Activated T-helper 1 cell treated with anti-CD3 and anti-CD28 coated beads, Interleukin-12 subunit alpha, Interleukin-12 subunit beta, Interleukin-2, Interleukin-4 antibody, amounts not matched to agents 30 ng/mL and 10 ng/mL and 1 ng/mL, durations not matched to agents 14 hours and 24 hours and 36 hours (primary cell): ENCODE results near the gene SYT17. TPM values are rescaled to one million over a fixed set of nuclear protein-coding genes. Genes with fewer than 3 reads are reported as not detected.

Experiments
- DNase-seq: peaks from one replicate; pipeline ENCODE4 v3.0.0; 2021; ENCODE audit warnings: low spot score
- H3K27ac Mint-ChIP-seq: one replicate; pipeline ENCODE4 v1.8.0; 2021; ENCODE audit warnings: mild to moderate bottlenecking, mixed read lengths
- H3K27me3 Mint-ChIP-seq: one replicate; pipeline ENCODE4 v1.8.0; 2022; ENCODE audit warnings: mild to moderate bottlenecking, moderate library complexity, mixed read lengths; ENCODE audit not compliant: insufficient read depth
- H3K36me3 Mint-ChIP-seq: one replicate; pipeline ENCODE4 v1.8.0; 2021; ENCODE audit warnings: low read depth, mixed read lengths
- H3K4me1 Mint-ChIP-seq: one replicate; pipeline ENCODE4 v1.8.0; 2021; ENCODE audit warnings: low read depth, mixed read lengths
- H3K4me3 Mint-ChIP-seq: one replicate; pipeline ENCODE4 v1.8.0; 2021; ENCODE audit warnings: mild to moderate bottlenecking, moderate library complexity, mixed read lengths
- H3K9me3 Mint-ChIP-seq: one replicate; pipeline ENCODE4 v1.8.0; 2021; ENCODE audit warnings: mixed read lengths
- intact Hi-C: fragments of 100-400 bp; cut with micrococcal nuclease; formaldehyde crosslinking; loops from one replicate; pipeline ENCODE4 v1.15.1; 2024
- total RNA-seq: library from RNA; stranded (reverse); gene quantifications from 2 replicates; pipeline ENCODE4 v1.2.3, GENCODE V29; 2022

SYT17 gene
- total RNA-seq, 1 donor from 2014 or later, result 0.54 TPM

DNA sequence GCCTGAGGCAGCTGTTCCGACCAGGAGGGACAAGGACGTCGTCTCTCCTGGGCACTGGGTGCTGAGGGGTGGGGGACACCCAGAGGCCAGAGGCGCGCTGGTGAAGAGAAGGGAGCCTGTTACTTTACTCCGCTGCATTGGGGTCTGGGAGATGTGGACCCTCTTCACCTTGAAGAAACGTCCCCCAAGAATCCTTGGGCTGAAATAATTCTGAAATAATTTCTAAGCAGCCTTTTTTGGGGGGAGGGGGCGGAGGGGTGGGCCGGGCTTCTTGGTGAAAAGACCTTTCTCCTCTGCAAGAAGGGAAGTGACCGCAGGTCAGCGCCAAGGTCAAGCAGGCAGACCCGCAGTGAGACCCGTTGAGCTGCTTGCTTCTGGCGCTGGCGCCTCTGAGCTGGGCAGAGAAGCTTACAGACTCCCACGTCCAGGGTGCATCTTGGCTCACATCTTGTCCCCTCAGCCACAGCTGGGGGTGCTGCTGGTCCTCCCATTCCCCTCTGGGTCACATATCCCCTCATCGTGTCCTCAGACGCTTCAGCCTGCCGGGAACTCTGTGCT lies 1.1 kb downstream of the SYT17 start:
- no peak overlapping the region for H3K27ac Mint-ChIP-seq
- DNase-seq, result no peak
- no peaks in the 10 kb centered on the region for H3K9me3 Mint-ChIP-seq
- H3K27me3 Mint-ChIP-seq, result peaks cover 33% of the 10 kb centered on the region
- intact Hi-C loops, result loop anchor here (5.0 kb wide), 3 partner anchors 37 to 353 kb away; partner anchors contain the start of genes CCP110 and GDE1
- no peaks in the 10 kb centered on the region for H3K36me3 Mint-ChIP-seq
- no peaks in the 10 kb centered on the region for H3K4me1 Mint-ChIP-seq
- peak overlapping the region; percentile 13 for H3K4me3 Mint-ChIP-seq

DNA sequence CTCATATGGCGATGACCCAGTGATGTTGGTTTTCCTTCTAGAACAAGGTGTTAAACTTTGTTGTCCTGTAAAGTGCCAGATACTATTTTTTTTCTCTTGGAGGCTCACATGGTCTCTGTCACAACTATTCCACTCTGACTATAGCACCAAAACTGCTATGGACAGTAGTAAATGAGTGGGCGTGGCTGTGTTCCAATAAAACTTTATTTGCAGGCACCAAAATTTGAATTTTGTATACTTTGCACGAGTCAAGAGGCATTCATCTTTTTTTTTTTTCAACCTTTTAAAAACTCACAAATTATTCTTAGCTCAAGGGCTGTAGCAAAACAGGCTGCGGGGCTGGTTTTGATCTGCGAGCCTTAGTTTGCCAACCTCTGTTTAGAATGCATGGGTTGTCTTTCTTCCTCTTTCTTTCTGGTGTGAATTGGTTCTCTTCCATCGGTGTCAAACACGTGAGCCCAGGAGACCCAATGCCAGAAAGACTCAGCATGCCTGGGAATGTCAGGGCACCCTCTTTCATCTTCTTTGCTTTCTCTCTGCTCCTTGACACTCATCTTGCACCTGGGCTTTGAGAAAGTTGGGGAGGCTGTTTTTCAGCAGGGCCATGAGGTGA lies 2.1 kb downstream of the SYT17 start:
- H3K4me3 Mint-ChIP-seq, result no peak overlapping the region
- no peak overlapping the region for H3K27ac Mint-ChIP-seq
- no peaks in the 10 kb centered on the region for H3K9me3 Mint-ChIP-seq
- H3K4me1 Mint-ChIP-seq, result no peaks in the 10 kb centered on the region
- H3K36me3 Mint-ChIP-seq, result no peaks in the 10 kb centered on the region
- DNase-seq, result no peak
- intact Hi-C loops, result no loop called here
- H3K27me3 Mint-ChIP-seq, result peaks cover 23% of the 10 kb centered on the region

DNA sequence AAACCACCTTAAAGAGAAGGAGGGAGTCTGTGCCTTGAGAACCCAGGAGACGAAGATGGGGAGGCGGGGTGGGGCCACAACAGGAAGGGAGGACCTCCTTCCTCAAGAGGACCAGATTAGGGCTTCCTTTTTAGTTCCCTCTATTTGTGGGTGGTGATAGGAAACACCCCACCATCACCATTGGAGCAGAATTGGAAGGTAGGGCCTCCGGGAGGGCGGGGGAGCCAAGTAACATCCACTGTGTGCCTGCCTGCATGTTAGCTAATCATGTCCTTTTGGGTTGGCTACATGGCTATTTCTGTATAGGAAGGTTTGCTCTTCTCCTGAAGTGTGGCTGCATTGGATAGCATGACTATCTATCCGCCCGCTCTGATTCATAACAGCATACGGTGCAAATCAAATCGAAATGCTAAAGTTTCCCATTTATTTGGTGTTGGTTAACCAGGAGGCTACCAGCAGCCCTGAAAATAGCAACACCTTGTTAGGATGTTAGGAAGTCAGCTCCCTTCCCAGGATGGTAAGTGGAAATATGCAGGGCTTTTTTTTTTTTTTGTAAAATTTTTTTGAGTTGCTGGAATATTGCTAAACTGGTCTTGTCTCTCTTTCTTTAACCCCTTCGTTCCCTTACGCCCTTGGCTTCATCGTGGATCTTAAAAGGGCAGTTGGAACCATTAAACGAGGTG lies 4.2 kb downstream of the SYT17 start:
- no peak overlapping the region for H3K4me3 Mint-ChIP-seq
- peaks cover 22% of the 10 kb centered on the region for H3K27me3 Mint-ChIP-seq
- H3K27ac Mint-ChIP-seq, result no peak overlapping the region
- no peak for DNase-seq
- no peaks in the 10 kb centered on the region for H3K9me3 Mint-ChIP-seq
- no peaks in the 10 kb centered on the region for H3K36me3 Mint-ChIP-seq
- no peaks in the 10 kb centered on the region for H3K4me1 Mint-ChIP-seq
- intact Hi-C loops, result no loop called here

DNA sequence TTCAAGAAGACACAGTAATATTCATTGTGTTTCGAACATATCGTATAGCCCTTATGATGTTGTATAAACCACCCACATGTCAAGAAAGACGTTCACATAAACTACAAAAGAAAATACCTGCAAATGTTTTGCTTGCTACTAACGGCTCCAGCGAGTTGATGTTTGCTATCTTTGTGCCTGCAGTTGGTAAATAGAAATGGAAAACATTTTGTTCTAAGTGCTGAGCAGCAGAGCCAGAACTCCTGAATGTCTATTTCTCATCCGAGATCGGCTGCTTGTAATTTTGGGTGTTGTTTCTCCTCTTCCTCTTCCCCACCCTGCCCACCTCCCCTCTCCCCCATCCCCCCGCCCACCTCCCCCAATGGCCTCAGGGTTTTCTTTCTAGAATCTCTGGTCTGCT lies 5.0 kb downstream of the SYT17 start:
- no peaks in the 10 kb centered on the region for H3K4me1 Mint-ChIP-seq
- DNase-seq, result no peak
- intact Hi-C loops, result no loop called here
- H3K27ac Mint-ChIP-seq, result no peak overlapping the region
- no peaks in the 10 kb centered on the region for H3K36me3 Mint-ChIP-seq
- H3K9me3 Mint-ChIP-seq, result no peaks in the 10 kb centered on the region
- H3K4me3 Mint-ChIP-seq, result no peak overlapping the region
- peaks cover 22% of the 10 kb centered on the region for H3K27me3 Mint-ChIP-seq

DNA sequence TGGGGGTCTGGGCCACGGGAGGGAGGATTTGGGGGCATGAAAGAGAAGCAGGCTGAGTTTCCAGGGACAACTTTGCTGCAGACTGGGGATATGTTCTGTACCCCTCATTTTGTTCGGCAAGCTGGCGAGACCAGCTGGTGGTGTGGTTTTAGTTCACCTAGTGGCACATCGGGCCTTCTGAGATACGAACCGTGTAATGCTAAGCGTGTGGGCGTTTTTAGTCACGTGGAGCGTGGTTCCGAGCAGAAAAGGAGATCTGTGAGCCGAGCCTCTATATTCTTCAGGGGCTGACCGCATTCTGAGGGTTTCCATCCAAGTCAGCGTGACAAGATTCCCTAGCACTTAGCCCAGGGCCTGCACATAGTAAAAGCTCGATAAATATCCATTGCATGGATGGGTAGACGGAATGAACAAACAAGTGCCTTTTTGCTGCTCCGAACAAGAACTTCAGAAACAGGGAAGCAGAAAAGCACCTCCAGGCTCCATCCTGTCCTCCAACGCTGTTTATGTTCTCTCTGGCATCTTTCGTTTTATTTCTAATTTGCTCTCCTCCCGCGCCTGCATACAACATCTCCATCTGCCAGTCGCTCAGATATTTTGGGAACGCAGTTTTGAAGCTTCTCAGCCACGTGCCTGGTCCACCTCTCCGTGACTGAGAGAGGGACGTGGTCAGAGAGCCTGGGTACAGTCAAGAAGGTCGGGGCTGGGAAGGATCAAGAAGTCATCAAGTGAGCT lies 5.8 kb downstream of the SYT17 start:
- no peaks in the 10 kb centered on the region for H3K4me1 Mint-ChIP-seq
- H3K27me3 Mint-ChIP-seq, result peaks cover 22% of the 10 kb centered on the region
- H3K9me3 Mint-ChIP-seq, result no peaks in the 10 kb centered on the region
- no peak for DNase-seq
- H3K4me3 Mint-ChIP-seq, result no peak overlapping the region
- no peaks in the 10 kb centered on the region for H3K36me3 Mint-ChIP-seq
- intact Hi-C loops, result no loop called here
- no peak overlapping the region for H3K27ac Mint-ChIP-seq

DNA sequence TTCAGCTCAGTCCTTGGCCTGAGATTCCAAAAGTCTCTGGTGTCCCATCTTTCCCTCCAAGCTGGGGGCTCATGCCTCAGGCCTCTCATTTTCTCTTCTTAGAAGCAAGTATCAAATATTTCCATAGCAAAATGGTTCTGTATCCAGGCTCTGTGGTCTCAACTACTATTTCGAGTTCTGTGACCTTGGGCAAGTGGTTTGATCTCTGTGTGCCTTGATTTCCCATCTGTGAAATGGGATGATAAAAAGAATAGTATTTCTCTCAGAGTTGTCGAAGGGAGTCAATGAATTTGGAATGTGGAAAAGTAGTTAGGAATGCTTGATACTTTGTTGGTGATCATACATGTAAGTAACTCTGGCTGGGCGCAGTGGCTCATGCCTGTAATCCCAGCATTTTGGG lies 6.4 kb downstream of the SYT17 start:
- Mint-ChIP-seq H3K27ac (no peak overlapping the region), H3K9me3 (no peaks in the 10 kb centered on the region), H3K36me3 (no peaks in the 10 kb centered on the region), H3K27me3 (peaks cover 19% of the 10 kb centered on the region), H3K4me1 (no peaks in the 10 kb centered on the region), H3K4me3 (no peak overlapping the region)
- intact Hi-C loops, result no loop called here
- no peak for DNase-seq

DNA sequence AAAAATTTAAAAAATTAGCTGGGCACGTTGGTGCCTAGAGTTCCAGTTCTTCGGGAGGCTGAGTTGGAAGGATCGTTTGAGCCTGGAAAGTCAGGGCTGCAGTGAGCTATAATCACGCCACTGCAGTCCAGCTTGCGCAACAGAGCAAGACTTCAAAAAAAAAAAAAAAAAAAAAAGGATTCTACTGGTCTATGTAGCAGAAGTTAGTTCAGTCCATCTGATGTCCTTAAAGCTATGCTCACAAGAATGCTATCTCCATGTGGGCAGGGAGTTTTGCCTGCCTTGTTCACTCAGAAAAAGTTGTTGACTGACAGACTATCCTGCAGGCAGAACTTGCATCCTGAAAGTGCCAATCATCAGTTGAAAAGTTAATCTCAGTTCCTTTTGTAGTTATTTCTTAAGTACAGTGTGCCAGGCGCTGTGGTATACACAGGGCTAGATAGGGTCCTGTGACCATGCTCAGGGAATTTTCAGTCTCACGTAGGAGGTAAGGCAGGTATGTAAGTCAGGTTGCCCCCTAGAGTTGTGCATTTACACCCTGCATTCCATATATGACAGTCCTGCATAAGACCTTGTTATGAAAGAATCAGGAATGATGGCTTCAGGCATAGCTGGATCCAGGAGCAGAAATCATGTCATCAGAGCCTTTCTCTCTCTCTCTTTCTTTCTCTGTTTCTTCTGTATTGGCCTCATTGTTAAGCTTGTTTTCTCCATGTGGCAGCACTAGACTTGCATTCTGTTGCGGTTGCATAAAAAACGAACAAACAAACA lies 7.6 kb downstream of the SYT17 start:
- intact Hi-C loops, result no loop called here
- H3K4me1 Mint-ChIP-seq, result no peaks in the 10 kb centered on the region
- no peaks in the 10 kb centered on the region for H3K36me3 Mint-ChIP-seq
- no peak overlapping the region for H3K4me3 Mint-ChIP-seq
- DNase-seq, result no peak
- peaks cover 8% of the 10 kb centered on the region for H3K27me3 Mint-ChIP-seq
- no peaks in the 10 kb centered on the region for H3K9me3 Mint-ChIP-seq
- H3K27ac Mint-ChIP-seq, result no peak overlapping the region

DNA sequence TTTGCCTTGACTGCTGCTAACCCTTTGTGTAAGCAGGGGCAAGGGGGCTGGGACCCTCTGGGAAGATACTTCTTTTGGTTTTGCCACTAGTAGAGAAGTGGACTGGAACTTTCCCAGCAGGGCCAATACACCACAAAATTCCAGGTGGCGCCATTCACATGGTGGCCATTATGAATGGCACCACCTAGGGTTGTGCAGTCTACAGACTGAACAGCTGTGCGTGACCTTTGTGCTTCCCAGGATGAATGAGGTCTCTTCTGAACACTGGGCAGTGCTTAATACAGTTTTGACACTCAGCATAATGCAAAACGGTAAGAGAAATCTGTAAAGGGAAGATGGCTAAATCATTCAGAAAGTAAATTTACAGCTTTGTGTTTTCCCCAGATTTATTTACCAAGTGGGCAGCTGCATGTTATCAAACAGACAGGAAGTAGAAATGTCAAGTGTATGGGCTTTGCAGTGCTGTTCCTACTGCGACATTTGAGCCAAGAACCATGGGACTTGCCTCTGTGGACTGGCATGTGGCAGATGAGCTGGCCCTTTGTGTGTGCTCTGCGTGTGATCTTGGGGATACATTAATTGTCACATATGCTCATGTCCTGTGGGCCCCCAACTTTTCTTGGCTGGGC lies 9.2 kb downstream of the SYT17 start:
- intact Hi-C loops, result no loop called here
- Mint-ChIP-seq H3K4me1 (no peaks in the 10 kb centered on the region), H3K9me3 (no peaks in the 10 kb centered on the region)

DNA sequence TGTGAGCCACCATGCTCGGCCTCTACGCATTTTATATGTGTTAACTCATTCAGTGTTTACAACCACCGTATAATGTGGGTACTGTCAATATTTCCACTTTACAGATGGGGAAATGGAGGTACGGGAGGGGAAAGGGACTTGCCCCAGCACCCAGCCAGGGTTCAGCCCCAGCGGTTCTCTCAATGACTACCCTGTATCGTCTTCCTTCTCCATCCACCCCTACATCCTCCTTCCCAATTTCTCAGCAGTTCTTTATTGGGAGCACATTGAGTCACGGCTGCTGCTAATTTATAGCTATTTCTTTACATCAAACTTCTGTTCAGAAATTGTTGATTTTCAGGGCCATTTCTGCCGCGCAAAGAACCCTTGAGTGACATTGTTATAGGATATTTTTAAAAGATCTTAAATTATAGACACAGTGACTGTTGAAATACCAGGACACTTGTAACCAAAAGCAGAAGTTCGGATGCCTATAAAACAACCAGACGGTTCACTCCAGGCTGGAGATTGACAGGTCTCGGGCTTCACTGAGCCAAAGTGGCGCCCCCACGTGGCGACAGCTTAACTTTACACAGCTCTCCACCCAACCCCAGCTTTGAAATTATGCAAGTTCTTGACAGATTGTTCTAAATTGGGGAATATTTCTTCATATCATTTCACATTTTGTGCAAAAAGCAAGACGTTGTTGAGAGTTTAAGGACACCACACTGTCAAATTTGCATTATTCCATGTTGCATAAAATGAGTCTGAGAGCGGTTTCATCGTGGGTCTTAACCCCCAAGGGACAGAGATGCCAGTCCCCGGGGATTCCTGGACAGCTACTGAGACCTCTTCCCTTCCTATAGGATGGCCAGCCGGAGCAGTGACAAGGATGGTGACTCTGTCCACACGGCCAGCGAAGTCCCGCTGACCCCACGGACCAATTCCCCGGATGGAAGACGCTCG lies 11.8 kb downstream of the SYT17 start:
- H3K27me3 Mint-ChIP-seq, result peaks cover 3% of the 10 kb centered on the region
- peak; percentile 24 for DNase-seq
- no peaks in the 10 kb centered on the region for H3K36me3 Mint-ChIP-seq
- H3K9me3 Mint-ChIP-seq, result no peaks in the 10 kb centered on the region
- H3K4me3 Mint-ChIP-seq, result no peak overlapping the region
- intact Hi-C loops, result loop anchor here (1.0 to 5.0 kb wide), 2 partner anchors 94 to 197 kb away; no protein-coding TSS in a partner anchor
- H3K4me1 Mint-ChIP-seq, result no peaks in the 10 kb centered on the region
- peak overlapping the region; percentile 52 for H3K27ac Mint-ChIP-seq

More for the DNA sequence above, 9.2 kb downstream of the SYT17 start:
- H3K27me3 Mint-ChIP-seq, result peaks cover 5% of the 10 kb centered on the region
- H3K36me3 Mint-ChIP-seq, result no peaks in the 10 kb centered on the region
- no peak overlapping the region for H3K27ac Mint-ChIP-seq
- no peak for DNase-seq
- no peak overlapping the region for H3K4me3 Mint-ChIP-seq

DNA sequence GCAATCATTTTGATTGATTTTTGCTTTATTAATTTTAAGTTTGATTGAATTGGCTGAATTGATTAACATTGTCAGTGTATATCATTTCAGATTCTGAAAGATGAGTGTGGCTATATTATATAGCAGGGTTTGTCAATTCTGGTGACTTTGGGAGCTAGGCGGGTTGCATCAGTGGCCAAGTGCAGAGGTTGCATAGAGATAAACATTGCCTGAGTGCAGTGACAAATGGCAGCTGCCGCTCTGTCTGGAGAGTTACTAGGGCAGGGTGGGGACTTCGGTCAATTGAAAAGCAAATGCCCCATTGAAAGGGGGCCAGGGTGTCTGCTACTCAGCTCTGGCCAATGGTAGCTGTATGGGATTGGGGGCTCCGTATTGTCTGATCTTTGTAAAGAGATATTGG lies 12.7 kb downstream of the SYT17 start:
- Mint-ChIP-seq H3K9me3 (no peaks in the 10 kb centered on the region), H3K4me1 (no peaks in the 10 kb centered on the region), H3K4me3 (no peak overlapping the region), H3K27me3 (peaks cover 3% of the 10 kb centered on the region), H3K36me3 (no peaks in the 10 kb centered on the region), H3K27ac (no peak overlapping the region)
- no peak for DNase-seq
- intact Hi-C loops, result loop anchor here (1.0 to 5.0 kb wide), 2 partner anchors 94 to 197 kb away; no protein-coding TSS in a partner anchor

DNA sequence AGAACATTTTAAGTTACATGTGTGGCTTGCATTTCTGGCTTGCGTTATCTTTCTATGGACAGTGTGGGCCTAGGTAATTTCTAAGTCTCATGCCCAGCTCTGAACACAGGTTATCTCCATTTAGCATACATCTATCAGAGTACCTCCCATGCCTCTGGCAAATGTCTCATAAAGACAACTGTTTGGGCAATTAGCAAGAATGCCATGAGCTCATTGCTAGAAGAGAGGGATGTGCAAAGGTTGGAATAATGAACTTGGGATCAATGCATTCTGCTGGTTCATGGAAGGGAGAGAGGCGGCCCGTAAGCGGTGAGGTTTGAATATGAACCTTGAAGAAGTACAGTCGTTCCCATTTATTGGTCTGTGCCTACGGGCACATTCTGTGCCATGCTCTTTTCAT lies 14.4 kb downstream of the SYT17 start:
- H3K27me3 Mint-ChIP-seq, result no peaks in the 10 kb centered on the region
- no peaks in the 10 kb centered on the region for H3K36me3 Mint-ChIP-seq
- intact Hi-C loops, result loop anchor here (5.0 kb wide), 1 partner anchor 195 kb away; no protein-coding TSS in a partner anchor
- no peak for DNase-seq
- no peaks in the 10 kb centered on the region for H3K9me3 Mint-ChIP-seq
- no peak overlapping the region for H3K27ac Mint-ChIP-seq
- H3K4me1 Mint-ChIP-seq, result no peaks in the 10 kb centered on the region
- H3K4me3 Mint-ChIP-seq, result no peak overlapping the region
